Naive thymus-derived CD4-positive, alpha-beta T cell (primary cell): ENCODE results near the gene USP9X. TPM values are rescaled to one million over a fixed set of nuclear protein-coding genes. Genes with fewer than 3 reads are reported as not detected.

Experiments used
- ATAC-seq: fragments of 150-1000 bp; cut with Tn5 transposase; 2 replicates; pipeline ENCODE4 v1.10.0; 2021; ENCODE audit warnings: mild to moderate bottlenecking, moderate library complexity
- CTCF ChIA-PET: fragments of 350-600 bp; sonication (Branson Sonifier 250); formaldehyde crosslinking; loops from one replicate; lab custom pipeline; 2021; ENCODE audit warnings: antibody characterized with exemption; lab: Charles Lee
- POLR2A ChIA-PET: fragments of 350-600 bp; sonication (Branson Sonifier 250); formaldehyde crosslinking; loops from one replicate; lab custom pipeline; 2021; ENCODE audit warnings: antibody characterized with exemption, inconsistent platforms; lab: Charles Lee
- DNase-seq, 9 donors: peaks; one replicate each; pipeline versions ENCODE4 v3.0.0 to v3.0.0-alpha.2; 2020 to 2022; ENCODE audit warnings: mixed read lengths in 1 of 9
- H3K27ac ChIP-seq: one replicate; pipeline ENCODE4 v1.7.0; 2013; ENCODE audit warnings: mild to moderate bottlenecking, low read depth, low read length, moderate library complexity
- H3K27me3 ChIP-seq, 2 donors: one replicate each; pipeline ENCODE4 v1.7.0; 2013; ENCODE audit warnings: low read length in 2 of 2, mild to moderate bottlenecking in 2 of 2, moderate library complexity in 2 of 2; ENCODE audit not compliant: control insufficient read depth in 2 of 2, insufficient read depth in 2 of 2
- H3K36me3 ChIP-seq, 3 experiments: 1 replicate in 2 of 3; 2 replicates in 1 of 3; pipeline ENCODE4 v1.7.0; 2013; ENCODE audit warnings: low read length in 3 of 3, mild to moderate bottlenecking in 3 of 3, moderate library complexity in 1 of 3; ENCODE audit not compliant: insufficient read depth in 3 of 3, control insufficient read depth in 2 of 3
- H3K4me1 ChIP-seq, 2 donors: one replicate each; pipeline ENCODE4 v1.7.0; 2013; ENCODE audit warnings: low read length in 2 of 2, mild to moderate bottlenecking in 2 of 2, moderate library complexity in 1 of 2; ENCODE audit not compliant: control insufficient read depth in 2 of 2, insufficient read depth in 2 of 2
- H3K4me3 ChIP-seq: 2 replicates; pipeline ENCODE4 v1.7.0; 2013; ENCODE audit warnings: mild to moderate bottlenecking, low read length
- H3K9me3 ChIP-seq, 3 experiments: 1 replicate in 2 of 3; 2 replicates in 1 of 3; pipeline ENCODE4 v1.7.0; 2013; ENCODE audit warnings: low read length in 3 of 3; ENCODE audit not compliant: control insufficient read depth in 2 of 3
- H3K27ac Mint-ChIP-seq, 9 donors: one replicate each; pipeline ENCODE4 v1.8.0; 2020 to 2022; ENCODE audit warnings: mixed read lengths in 9 of 9, mild to moderate bottlenecking in 8 of 9, moderate library complexity in 5 of 9, inconsistent platforms in 2 of 9
- H3K27me3 Mint-ChIP-seq, 5 donors: one replicate each; pipeline ENCODE4 v1.8.0; 2021 to 2022; ENCODE audit warnings: mixed read lengths in 5 of 5, mild to moderate bottlenecking in 1 of 5
- H3K36me3 Mint-ChIP-seq, 5 donors: one replicate each; pipeline ENCODE4 v1.8.0; 2020 to 2022; ENCODE audit warnings: mixed read lengths in 5 of 5, mild to moderate bottlenecking in 3 of 5, inconsistent platforms in 1 of 5
- H3K4me1 Mint-ChIP-seq, 7 donors: one replicate each; pipeline ENCODE4 v1.8.0; 2020 to 2022; ENCODE audit warnings: mixed read lengths in 7 of 7, mild to moderate bottlenecking in 3 of 7, inconsistent platforms in 1 of 7
- H3K4me3 Mint-ChIP-seq, 10 donors: one replicate each; pipeline ENCODE4 v1.8.0; 2020 to 2022; ENCODE audit warnings: mild to moderate bottlenecking in 10 of 10, mixed read lengths in 10 of 10, moderate library complexity in 6 of 10, inconsistent platforms in 2 of 10
- H3K9me3 Mint-ChIP-seq, 11 donors: one replicate each; pipeline ENCODE4 v1.8.0; 2020 to 2022; ENCODE audit warnings: mixed read lengths in 11 of 11, mild to moderate bottlenecking in 4 of 11, inconsistent platforms in 1 of 11, moderate library complexity in 1 of 11
- intact Hi-C, 2 donors: fragments of 100-400 bp; cut with micrococcal nuclease; formaldehyde crosslinking; loops; one replicate each; pipeline ENCODE4 v1.15.1; 2023
- polyA plus RNA-seq, 2 donors: library from polyadenylated mRNA; unstranded; fragments of 300-500 nt; fragmentation: Illumina TruSeq; gene quantifications; one replicate each; pipeline ENCODE4 v1.2.3, GENCODE V29; 2021
- total RNA-seq, 6 experiments: library from RNA in 5 of 6; stranded (reverse) in 5 of 6; gene quantifications; 1 replicate in 5 of 6; 2 replicates in 1 of 6; pipeline ENCODE4 v1.2.3 and lab custom pipeline; 2021 to 2026

Gene USP9X
- total and polyA plus RNA-seq, 7 experiments from 2014 or later = 22.6 to 79.5 (median 68.9) TPM

GRCh38 chrX:41082783-41083182, 2.5 kb upstream of the USP9X start:
- Histone ChIP-seq H3K9me3 (no peaks in the 10 kb centered on the region), H3K36me3 (peaks cover 0 to 9% (median 0%) of the 10 kb centered on the region in 3 experiments), H3K27ac (no peak overlapping the region), H3K4me3 (no peak overlapping the region), H3K27me3 (no peaks in the 10 kb centered on the region), H3K4me1 (no peaks in the 10 kb centered on the region)
- Mint-ChIP-seq H3K4me3 (no peak overlapping the region), H3K9me3 (peaks cover 0 to 8% (median 0%) of the 10 kb centered on the region in 11 donors), H3K27me3 (no peaks in the 10 kb centered on the region), H3K27ac (peak overlapping the region in 1 of 9 donors; percentile 100), H3K4me1 (peaks cover 0 to 25% (median 3%) of the 10 kb centered on the region in 7 donors), H3K36me3 (peaks cover 0 to 6% (median 2%) of the 10 kb centered on the region in 5 donors)
- intact Hi-C loops = loop anchor here (5.0 to 10.0 kb wide), 5 partner anchors 85 to 908 kb away; partner anchors contain the start of gene ATP6AP2 (in 1 of the 2)
- ChIA-PET CTCF (interaction anchor here (1.4 kb wide), 1 partner anchor 37 kb away, joined by 3 read pairs; no protein-coding TSS in a partner anchor), POLR2A (interaction anchor here (0.7 kb wide), 1 partner anchor 24 kb away, joined by 3 read pairs; no protein-coding TSS in a partner anchor)
- no peak for DNase-seq
- ATAC-seq = no peak

- no peaks in the 10 kb centered on the region for H3K27me3 ChIP-seq
- peaks cover 0 to 9% (median 0%) of the 10 kb centered on the region in 3 experiments for H3K36me3 ChIP-seq
- peaks cover 0 to 8% (median 0%) of the 10 kb centered on the region in 11 donors for H3K9me3 Mint-ChIP-seq
- peak overlapping the region; percentile 96 to 100 (median 99) for H3K27ac Mint-ChIP-seq
- ATAC-seq (peak; percentile 81), DNase-seq (peak; percentile 89 to 100 (median 98))
- H3K4me3 ChIP-seq = peak overlapping the region; percentile 97
- H3K27ac ChIP-seq = peak overlapping the region; percentile 99
- H3K36me3 Mint-ChIP-seq = peaks cover 0 to 13% (median 8%) of the 10 kb centered on the region in 5 donors
- H3K4me1 ChIP-seq = peaks cover under 1 to 7% of the 10 kb centered on the region in 2 donors
- intact Hi-C loops = loop anchor here (1.0 to 10.0 kb wide), 12 partner anchors 31 to 909 kb away; partner anchors contain the start of genes ATP6AP2 (in 2 of the 2), CXorf38 (in 1 of the 2) and DDX3X (in 1 of the 2)
- H3K4me3 Mint-ChIP-seq = peak overlapping the region; percentile 86 to 98 (median 94)
- ChIA-PET POLR2A (interaction anchor here (0.7 to 4.8 kb wide), 10 partner anchors 9 to 349 kb away, joined by 3 to 42 read pairs (median 6); partner anchors contain the start of genes DDX3X and MED14), CTCF (no interaction called here)
- H3K27me3 Mint-ChIP-seq = no peaks in the 10 kb centered on the region
- peaks cover 7 to 40% (median 17%) of the 10 kb centered on the region in 7 donors for H3K4me1 Mint-ChIP-seq
- no peaks in the 10 kb centered on the region for H3K9me3 ChIP-seq
Measured at GRCh38 chrX:41084044-41084892, 977 bp upstream of the USP9X start.

DNA sequence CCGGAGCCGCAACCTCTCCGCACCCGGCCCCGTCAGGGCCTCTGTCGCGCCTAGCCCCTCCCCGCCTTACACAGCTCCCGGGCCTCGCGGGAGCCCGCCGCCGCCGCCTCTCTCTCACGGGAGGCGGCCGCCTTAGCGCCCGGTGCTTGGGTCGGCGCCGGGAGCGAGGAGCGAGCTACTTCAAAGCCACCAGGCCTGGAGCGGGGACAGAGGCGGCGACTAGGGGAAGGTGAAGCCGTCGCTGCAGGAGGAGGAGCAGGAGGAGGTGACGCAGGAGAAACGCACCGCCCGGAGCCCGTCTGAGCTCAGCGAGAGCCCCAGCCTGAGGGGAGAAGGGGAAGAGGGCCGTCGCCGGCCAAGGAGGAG, 250 bp downstream of the USP9X start:
- Mint-ChIP-seq H3K9me3 (peaks cover 0 to 8% (median 0%) of the 10 kb centered on the region in 11 donors), H3K27ac (peak overlapping the region; percentile 86 to 100 (median 98)), H3K36me3 (peaks cover 0 to 13% (median 8%) of the 10 kb centered on the region in 5 donors), H3K4me3 (peak overlapping the region; percentile 86 to 98 (median 94)), H3K27me3 (no peaks in the 10 kb centered on the region), H3K4me1 (peaks cover 7 to 50% (median 27%) of the 10 kb centered on the region in 7 donors)
- Histone ChIP-seq H3K27ac (peak overlapping the region; percentile 99), H3K4me1 (peaks cover 10 to 12% of the 10 kb centered on the region in 2 donors), H3K36me3 (peaks cover 0 to 9% (median 0%) of the 10 kb centered on the region in 3 experiments), H3K27me3 (no peaks in the 10 kb centered on the region), H3K4me3 (peak overlapping the region; percentile 64), H3K9me3 (no peaks in the 10 kb centered on the region)
- DNase-seq (peak; percentile 38 to 89 (median 82)), ATAC-seq (peak; percentile 43)
- intact Hi-C loops = loop anchor here (1.0 to 10.0 kb wide), 9 partner anchors 29 to 911 kb away; partner anchors contain the start of genes ATP6AP2 (in 2 of the 2) and MED14 (in 2 of the 2)
- CTCF ChIA-PET = interaction anchor here (1.2 kb wide), 1 partner anchor 30 kb away, joined by 3 read pairs; no protein-coding TSS in a partner anchor
- POLR2A ChIA-PET = interaction anchor here (0.6 to 4.8 kb wide), 15 partner anchors 9 to 350 kb away, joined by 3 to 42 read pairs (median 4); partner anchors contain the start of genes DDX3X and MED14

DNA sequence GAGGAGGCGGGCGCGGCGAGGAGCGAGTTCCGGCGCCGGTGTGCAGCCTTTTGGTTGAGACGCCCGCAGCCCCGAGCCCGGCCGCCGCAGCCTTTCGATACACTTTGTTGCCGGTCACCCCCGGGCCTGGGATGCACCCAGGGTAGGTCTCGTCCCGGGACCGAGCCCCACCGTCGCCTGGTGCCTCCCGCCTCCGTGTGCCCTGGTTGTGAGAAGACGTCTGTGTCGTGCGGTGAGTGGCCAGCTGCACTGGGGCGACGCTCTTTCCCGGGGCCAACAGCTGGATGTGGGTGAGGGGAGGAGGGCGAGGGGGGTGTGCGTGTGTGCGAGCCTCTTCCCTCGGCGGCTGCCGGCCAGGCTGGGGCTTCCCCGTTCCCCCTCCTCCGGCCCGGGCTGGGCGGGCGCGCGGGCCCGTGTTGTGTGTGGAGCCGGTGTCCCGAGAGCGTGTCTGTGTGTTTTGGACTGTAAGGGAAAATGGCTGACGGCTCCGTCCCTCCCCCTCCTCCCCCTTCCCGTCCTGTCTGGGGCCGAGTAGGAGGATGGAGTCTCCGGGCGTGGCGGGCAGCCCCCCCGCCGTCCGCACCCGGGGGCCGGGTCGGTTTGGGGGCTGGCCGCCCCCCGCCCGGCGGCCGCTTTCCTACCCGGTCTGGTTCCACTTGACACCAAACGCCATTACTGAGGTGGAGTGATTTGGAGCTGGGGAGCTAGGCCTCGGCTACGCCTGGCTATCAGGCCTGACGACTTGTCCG, 807 bp downstream of the USP9X start:
- Histone ChIP-seq H3K4me1 (peaks cover 11 to 17% of the 10 kb centered on the region in 2 donors), H3K27me3 (no peaks in the 10 kb centered on the region), H3K4me3 (peak overlapping the region; percentile 64), H3K36me3 (peaks cover 0 to 9% (median 0%) of the 10 kb centered on the region in 3 experiments), H3K9me3 (no peaks in the 10 kb centered on the region), H3K27ac (peak overlapping the region; percentile 99)
- Mint-ChIP-seq H3K4me3 (peak overlapping the region; percentile 86 to 98 (median 94)), H3K27ac (peak overlapping the region; percentile 86 to 100 (median 98)), H3K27me3 (no peaks in the 10 kb centered on the region), H3K9me3 (peaks cover 0 to 8% (median 0%) of the 10 kb centered on the region in 11 donors), H3K4me1 (peaks cover 10 to 56% (median 32%) of the 10 kb centered on the region in 7 donors), H3K36me3 (peaks cover 0 to 13% (median 8%) of the 10 kb centered on the region in 5 donors)
- POLR2A ChIA-PET = interaction anchor here (0.7 to 4.8 kb wide), 11 partner anchors 8 to 351 kb away, joined by 3 to 42 read pairs (median 5); partner anchors contain the start of genes DDX3X and MED14
- peak in 6 of 9 donors; percentile 12 to 51 (median 27) for DNase-seq
- ATAC-seq = no peak
- CTCF ChIA-PET = interaction anchor here (1.2 kb wide), 1 partner anchor 29 kb away, joined by 3 read pairs; no protein-coding TSS in a partner anchor
- intact Hi-C loops = loop anchor here (1.0 to 10.0 kb wide), 9 partner anchors 28 to 911 kb away; partner anchors contain the start of genes ATP6AP2 (in 2 of the 2) and MED14 (in 2 of the 2)

DNA sequence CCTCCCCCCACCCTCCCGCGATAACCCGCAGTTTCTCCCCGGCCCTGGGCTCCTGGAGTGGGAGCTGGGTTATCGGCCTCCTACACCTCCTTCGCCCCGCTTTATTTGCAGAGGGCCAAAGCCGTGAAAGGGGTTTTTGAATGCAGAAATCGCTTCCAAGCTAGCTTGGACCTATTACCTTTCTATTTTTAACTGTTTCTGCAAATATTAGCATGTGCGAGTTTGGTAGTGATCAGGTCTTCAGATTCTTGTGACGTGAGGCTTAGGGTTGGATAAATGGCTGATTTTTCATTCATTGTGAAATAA, 1.3 kb downstream of the USP9X start:
- Mint-ChIP-seq H3K27ac (peak overlapping the region; percentile 71 to 100 (median 86)), H3K4me3 (peak overlapping the region; percentile 86 to 98 (median 92)), H3K27me3 (no peaks in the 10 kb centered on the region), H3K9me3 (peaks cover 0 to 8% (median 0%) of the 10 kb centered on the region in 11 donors), H3K36me3 (peaks cover 0 to 13% (median 8%) of the 10 kb centered on the region in 5 donors), H3K4me1 (peaks cover 14 to 61% (median 37%) of the 10 kb centered on the region in 7 donors)
- Histone ChIP-seq H3K4me1 (peaks cover 14 to 17% of the 10 kb centered on the region in 2 donors), H3K27me3 (no peaks in the 10 kb centered on the region), H3K9me3 (no peaks in the 10 kb centered on the region), H3K27ac (peak overlapping the region; percentile 99), H3K36me3 (peaks cover 0 to 9% (median 0%) of the 10 kb centered on the region in 3 experiments), H3K4me3 (peak overlapping the region; percentile 64)
- ATAC-seq = no peak
- CTCF ChIA-PET = no interaction called here
- peak in 2 of 9 donors; percentile 26 to 33 for DNase-seq
- POLR2A ChIA-PET = interaction anchor here (1.5 to 4.8 kb wide), 2 partner anchors 10 to 28 kb away, joined by 5 to 42 read pairs; no protein-coding TSS in a partner anchor
- intact Hi-C loops = loop anchor here in 1 of 2 donors (10.0 kb wide), 3 partner anchors 132 to 912 kb away; partner anchors contain the start of gene ATP6AP2
